HCT116 (cell line): Measurements from ENCODE around the gene CARD6. TPM values are rescaled to one million over a fixed set of nuclear protein-coding genes. Genes with fewer than 3 reads are reported as not detected.
A peak's percentile ranks its signal among the peaks of the same experiment; 100 is the strongest.

Experiments used
- ATAC-seq: fragments of 200-7000 bp; cut with Tn5 transposase; 2 replicates; pipeline ENCODE4 v1.9.1; 2020; ENCODE audit warnings: mild to moderate bottlenecking, moderate library complexity
- BruUV-seq: library from RNA; stranded (reverse); fragments of 400-500 nt; replicated peaks from 2 replicates; lab custom pipeline; 2021; lab: Mats Ljungman, UMichigan
- CTCF ChIA-PET: fragments of 300-600 bp; sonication (Branson Sonifier 250); formaldehyde crosslinking; loops from one replicate; lab custom pipeline; 2021; ENCODE audit warnings: antibody characterized with exemption; lab: Charles Lee
- POLR2A ChIA-PET: fragments of 300-600, 350-600 bp; sonication (Branson Sonifier 250); formaldehyde crosslinking; loops from one replicate; lab custom pipeline; 2021; ENCODE audit warnings: antibody characterized with exemption; lab: Charles Lee
- RAD21 ChIA-PET, 2 experiments: fragments of 300-600 bp; sonication (Branson Sonifier 250); formaldehyde crosslinking; loops; one replicate each; lab custom pipeline; 2023; ENCODE audit warnings: low total read pairs in 2 of 2; ENCODE audit not compliant: uncharacterized antibody in 2 of 2, unreplicated experiment in 2 of 2, low non-redundant PET in 1 of 2; lab: Charles Lee
- DNase-seq: peaks from one replicate; pipeline ENCODE4 v3.0.0-alpha.2; 2010; ENCODE audit warnings: low read depth, low spot score
- H2AFZ ChIP-seq: fragments of 200-600 bp; shearing (Covaris generic), sonication (generic); 2 replicates; pipeline ENCODE4 v1.6.1; 2017; ENCODE audit warnings: low read depth, mixed run types, mixed read lengths, antibody characterized with exemption, low read length; ENCODE audit not compliant: poor library complexity, severe bottlenecking
- H3K27ac ChIP-seq: 2 replicates; pipeline ENCODE4 v1.5.1; 2012; ENCODE audit warnings: low read depth, low read length
- H3K27me3 ChIP-seq: fragments of 200-600 bp; sonication (generic); 2 replicates; pipeline ENCODE4 v1.6.1; 2016; ENCODE audit warnings: mixed run types, low read length, mixed read lengths; ENCODE audit not compliant: insufficient read depth
- H3K36me3 ChIP-seq, 2 experiments: fragments of 200-500 bp in 1 of 2; fragments of 200-600 bp in 1 of 2; sonication (Bioruptor generic) in 1 of 2; sonication (generic) in 1 of 2; 2 replicates each; pipeline versions ENCODE4 v1.5.1 to v1.6.1; 2014 to 2016; ENCODE audit warnings: low read length in 2 of 2, inconsistent platforms in 1 of 2, mixed read lengths in 1 of 2, mixed run types in 1 of 2; ENCODE audit not compliant: insufficient read depth in 2 of 2, control insufficient read depth in 1 of 2
- H3K4me1 ChIP-seq, 2 experiments: fragments of 200-600 bp in 1 of 2; sonication (generic) in 1 of 2; 2 replicates each; pipeline versions ENCODE4 v1.5.1 to v1.6.1; 2012 to 2017; ENCODE audit warnings: low read length in 2 of 2, inconsistent platforms in 1 of 2, mild to moderate bottlenecking in 1 of 2, mixed read lengths in 1 of 2, mixed run types in 1 of 2, moderate library complexity in 1 of 2; ENCODE audit not compliant: insufficient read depth in 2 of 2, control insufficient read depth in 1 of 2
- H3K4me2 ChIP-seq: fragments of 200-600 bp; sonication (generic); 2 replicates; pipeline ENCODE4 v1.6.1; 2017; ENCODE audit warnings: mixed run types, low read length, mixed read lengths
- H3K4me3 ChIP-seq, 2 experiments: fragments of 200-600 bp in 1 of 2; sonication (generic) in 1 of 2; replicated peaks in 1 of 2; 2 replicates each; pipeline ENCODE4 v1.5.1; 2011 to 2016; ENCODE audit warnings: low read length in 2 of 2, control low read depth in 1 of 2, low read depth in 1 of 2, mild to moderate bottlenecking in 1 of 2, mixed read lengths in 1 of 2, mixed run types in 1 of 2
- H3K79me2 ChIP-seq: fragments of 200-600 bp; sonication (generic); 2 replicates; pipeline ENCODE4 v1.6.1; 2017; ENCODE audit warnings: mild to moderate bottlenecking, mixed run types, low read length, moderate library complexity, mixed read lengths; ENCODE audit not compliant: insufficient read depth
- H3K9ac ChIP-seq: fragments of 200-600 bp; sonication (generic); 2 replicates; pipeline ENCODE4 v1.6.1; 2016; ENCODE audit warnings: low read length, mixed read lengths
- H3K9me2 ChIP-seq: fragments of 200-600 bp; sonication (generic), shearing (Covaris generic); 2 replicates; pipeline ENCODE4 v1.6.1; 2017; ENCODE audit warnings: mixed run types, mild to moderate bottlenecking, moderate library complexity; ENCODE audit not compliant: insufficient read depth
- H3K9me3 ChIP-seq, 2 experiments: fragments of 200-500 bp in 1 of 2; fragments of 200-600 bp in 1 of 2; sonication (Bioruptor generic) in 1 of 2; sonication (generic) in 1 of 2; 2 replicates each; pipeline ENCODE4 v1.6.1; 2014 to 2017; ENCODE audit warnings: low read length in 2 of 2, mixed read lengths in 2 of 2, inconsistent platforms in 1 of 2, low read depth in 1 of 2, mild to moderate bottlenecking in 1 of 2, mixed run types in 1 of 2, moderate library complexity in 1 of 2; ENCODE audit not compliant: control insufficient read depth in 1 of 2, insufficient read depth in 1 of 2
- H4K20me1 ChIP-seq: fragments of 200-600 bp; sonication (generic), shearing (Covaris generic); 2 replicates; pipeline ENCODE4 v1.6.1; 2017; ENCODE audit warnings: mixed run types, mild to moderate bottlenecking, moderate library complexity; ENCODE audit not compliant: insufficient read depth
- ATF3 ChIP-seq: IDR thresholded peaks from 2 replicates; pipeline ENCODE4 v1.6.1; 2012
- CBX3 ChIP-seq: IDR thresholded peaks from 2 replicates; pipeline ENCODE4 v1.6.1; 2012; ENCODE audit warnings: low read depth
- CEBPB ChIP-seq: IDR thresholded peaks from 2 replicates; pipeline ENCODE4 v1.6.1; 2012; ENCODE audit warnings: low read depth
- CTCF ChIP-seq, 3 experiments: fragments of 200-600 bp in 1 of 3; sonication (generic) in 1 of 3; IDR thresholded peaks in 2 of 3; conservative IDR thresholded peaks in 1 of 3; 2 replicates each; pipeline ENCODE4 v1.5.1; 2012 to 2017; ENCODE audit warnings: low read depth in 2 of 3, low read length in 2 of 3, antibody characterized with exemption in 1 of 3, borderline replicate concordance in 1 of 3, control low read depth in 1 of 3, mild to moderate bottlenecking in 1 of 3, mixed read lengths in 1 of 3, mixed run types in 1 of 3, moderate library complexity in 1 of 3; ENCODE audit not compliant: insufficient read depth in 1 of 3
- EZH2 ChIP-seq: fragments of 200-600 bp; sonication (generic); IDR thresholded peaks from 2 replicates; pipeline ENCODE4 v1.6.1; 2017; ENCODE audit warnings: antibody characterized with exemption, mixed run types
- EZH2phosphoT487 ChIP-seq: fragments of 200-600 bp; IDR thresholded peaks from 2 replicates; pipeline ENCODE4 v1.6.1; 2018; ENCODE audit warnings: antibody characterized with exemption, borderline replicate concordance
- FOSL1 ChIP-seq: IDR thresholded peaks from 2 replicates; pipeline ENCODE4 v1.6.1; 2012; ENCODE audit warnings: low read depth
- JUND ChIP-seq: IDR thresholded peaks from 2 replicates; pipeline ENCODE4 v1.6.1; 2012
- POLR2A ChIP-seq: IDR thresholded peaks from 2 replicates; pipeline ENCODE4 v1.7.0; 2011; ENCODE audit warnings: borderline replicate concordance; ENCODE audit not compliant: insufficient read depth, insufficient read length; ENCODE audit errors: extremely low read depth
- POLR2AphosphoS5 ChIP-seq: IDR thresholded peaks from 2 replicates; pipeline ENCODE4 v1.6.1; 2011; ENCODE audit warnings: mild to moderate bottlenecking, low read depth, low read length, moderate library complexity
- RAD21 ChIP-seq: IDR thresholded peaks from 2 replicates; pipeline ENCODE4 v1.6.1; 2012; ENCODE audit warnings: low read depth, mild to moderate bottlenecking
- REST ChIP-seq: IDR thresholded peaks from 2 replicates; pipeline ENCODE4 v1.6.1; 2012; ENCODE audit warnings: low read depth
- SIN3A ChIP-seq: IDR thresholded peaks from 2 replicates; pipeline ENCODE4 v1.6.1; 2012; ENCODE audit warnings: low read depth
- TCF7L2 ChIP-seq: IDR thresholded peaks from 2 replicates; pipeline ENCODE4 v1.7.0; 2011; ENCODE audit warnings: borderline replicate concordance, inconsistent platforms; ENCODE audit not compliant: insufficient read depth, insufficient read length; ENCODE audit errors: extremely low read depth
- YY1 ChIP-seq: IDR thresholded peaks from 2 replicates; pipeline ENCODE4 v1.6.1; 2011; ENCODE audit warnings: low read length, low read depth, moderate library complexity, mild to moderate bottlenecking; ENCODE audit not compliant: insufficient replicate concordance; ENCODE audit errors: extremely low read depth
- ZBTB33 ChIP-seq: IDR thresholded peaks from 2 replicates; pipeline ENCODE4 v1.6.1; 2011; ENCODE audit warnings: mild to moderate bottlenecking, low read length, moderate library complexity; ENCODE audit not compliant: insufficient replicate concordance; ENCODE audit errors: extremely low read depth
- ZFX ChIP-seq: fragments of 450-650 bp; IDR thresholded peaks from 2 replicates; pipeline ENCODE4 v1.6.1; 2017
- ZNF274 ChIP-seq: fragments of 200-500 bp; sonication (Bioruptor generic); IDR thresholded peaks from 2 replicates; pipeline ENCODE4 v1.6.1; 2014; ENCODE audit warnings: mild to moderate bottlenecking, low read depth, low read length, inconsistent platforms
- intact Hi-C: fragments of 100-400 bp; cut with micrococcal nuclease; formaldehyde crosslinking; loops from 2 replicates; pipeline ENCODE4 v1.10.0; 2022
- total RNA-seq: library from RNA; stranded (reverse); gene quantifications from one replicate; pipeline ENCODE4 v1.2.1, GENCODE V29; 2021; ENCODE audit not compliant: unreplicated experiment

The CARD6 gene
- total RNA-seq, 1 experiment from 2014 or later: not detected

- ChIA-PET CTCF (no interaction called here), POLR2A (interaction anchor here (0.7 to 1.7 kb wide), 4 partner anchors 8 to 68 kb away, joined by 3 to 6 read pairs (median 4); partner anchors contain the start of gene PRKAA1), RAD21 (no interaction called here)
- H3K36me3 ChIP-seq: peaks cover 37 to 46% of the 10 kb centered on the region in 2 experiments
- peaks cover 36% of the 10 kb centered on the region; the same call in 1 of the 2 replicates for H4K20me1 ChIP-seq
- BruUV-seq: TSS peak; percentile 98
- DNase-seq (peak; percentile 93), ATAC-seq (peak; percentile 93)
- H3K79me2 ChIP-seq: peaks cover 53% of the 10 kb centered on the region
- H3K9me2 ChIP-seq: no peaks in the 10 kb centered on the region
- H3K4me2 ChIP-seq: peak within 1 kb of the TSS; percentile 68
- H3K4me3 ChIP-seq: peak within 1 kb of the TSS; percentile 86 to 100
- peaks cover 7 to 21% of the 10 kb centered on the region in 2 experiments; a peak in 3 of 4 replicates for H3K4me1 ChIP-seq
- H3K27ac ChIP-seq: peak within 1 kb of the TSS; percentile 94
- no peak within 1 kb of the TSS for H2AFZ ChIP-seq
- no peaks in the 10 kb centered on the region for H3K9me3 ChIP-seq
- no peaks in the 10 kb centered on the region for H3K27me3 ChIP-seq
- intact Hi-C loops: no loop called here
- peak within 1 kb of the TSS; percentile 97 for H3K9ac ChIP-seq
- TF ChIP-seq CEBPB: no peak; the same call in 1 of the 2 replicates
- TF ChIP-seq YY1: peak; percentile 87
- TF ChIP-seq EZH2phosphoT487: no peak
- peak; percentile 97 for TF ChIP-seq SIN3A
- TF ChIP-seq CBX3: peak; percentile 99
- no peak for TF ChIP-seq REST
- TF ChIP-seq EZH2: no peak
- peak; percentile 99 for TF ChIP-seq POLR2AphosphoS5
- no peak for TF ChIP-seq FOSL1
- peak; percentile 71 for TF ChIP-seq ZBTB33
- no peak for TF ChIP-seq CTCF (IDR thresholded peaks at IDR 0.05 in 2 of 3, conservative IDR thresholded peaks at IDR 0.05 in 1 of 3; ENCODE audit: borderline replicate concordance in 1 of 3, insufficient read depth in 1 of 3, low read depth in 2 of 3, low read length in 2 of 3)
- peak; percentile 97 for TF ChIP-seq POLR2A
- TF ChIP-seq ZFX: peak; percentile 97
- no peak for TF ChIP-seq RAD21
- peak; percentile 94 for TF ChIP-seq TCF7L2
- no peak for TF ChIP-seq ATF3
- no peak for TF ChIP-seq ZNF274
- TF ChIP-seq JUND: peak; percentile 57
These were observed 6.0 kb upstream of the CARD6 start, which contains the start of gene RPL37 for GRCh38 chr5:40834849-40835787. Gene RPL37 (minus strand): TSS chr5:40835222. CDS start chr5:40835185, 37 bp downstream.
